Left ventricle myocardium superior (tissue), 1 donor: Measurements from ENCODE around the gene ARSI. TPM values are rescaled to one million over a fixed set of nuclear protein-coding genes. Genes with fewer than 3 reads are reported as not detected.
A peak's percentile ranks its signal among the peaks of the same experiment; 100 is the strongest.

Experiments
- ATAC-seq: fragments of 200-7000 bp; cut with Tn5 transposase; one replicate; pipeline ENCODE4 v1.9.1; 2020; ENCODE audit warnings: mild to moderate bottlenecking, moderate library complexity
- DNase-seq: peaks from one replicate; pipeline ENCODE4 v3.0.0-alpha.2; 2020
- intact Hi-C: fragments of 100-400 bp; cut with micrococcal nuclease; formaldehyde crosslinking; loops from one replicate; pipeline ENCODE4 v1.11.0; 2022
- total RNA-seq: library from RNA; stranded (reverse); fragmentation: NEBNext Ultra II Directional; extraction: Animal tissue kit (Norgen Biotek cat#: 25700); gene quantifications from one replicate; pipeline ENCODE4 v1.2.1, GENCODE V29; 2021
- donor health status: DM: no; HTN: yes; CAD: no; lungs with severe emphysema.

The ARSI gene
- total RNA-seq, 1 donor from 2014 or later: 0.25 TPM

- ATAC-seq: peak; percentile 46
- intact Hi-C loops: no loop called here
These were observed 26.3 kb upstream of the ARSI start for GRCh38 chr5:150329038-150329437.

GRCh38 chr5:150328515-150328914 is 25.8 kb upstream of the ARSI start:
- ATAC-seq (no peak), DNase-seq (no peak)
- intact Hi-C loops: no loop called here

More at GRCh38 chr5:150329038-150329437, 26.3 kb upstream of the ARSI start:
- no peak for DNase-seq

DNA sequence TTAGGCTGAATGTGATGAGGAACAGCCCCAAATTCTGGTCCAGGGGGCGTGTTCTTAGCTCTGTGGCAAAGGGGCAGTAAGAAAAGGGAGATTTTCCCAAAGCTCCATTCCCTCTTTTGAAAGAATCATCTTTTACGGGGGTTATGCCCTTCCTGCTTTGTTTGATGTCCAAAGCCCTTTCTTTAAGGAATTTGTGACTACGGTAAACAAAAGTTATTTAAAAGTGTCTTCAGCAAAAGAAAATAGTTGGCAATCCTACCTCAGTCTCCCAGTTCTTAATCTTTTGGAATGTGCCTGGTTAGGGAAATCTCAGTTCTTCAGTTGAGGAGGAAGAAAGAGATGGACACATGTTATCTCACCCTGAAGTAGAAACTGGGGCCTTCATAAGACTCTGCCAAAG is 24.4 kb upstream of the ARSI start:
- intact Hi-C loops: no loop called here
- ATAC-seq: no peak
- DNase-seq: no peak

DNA sequence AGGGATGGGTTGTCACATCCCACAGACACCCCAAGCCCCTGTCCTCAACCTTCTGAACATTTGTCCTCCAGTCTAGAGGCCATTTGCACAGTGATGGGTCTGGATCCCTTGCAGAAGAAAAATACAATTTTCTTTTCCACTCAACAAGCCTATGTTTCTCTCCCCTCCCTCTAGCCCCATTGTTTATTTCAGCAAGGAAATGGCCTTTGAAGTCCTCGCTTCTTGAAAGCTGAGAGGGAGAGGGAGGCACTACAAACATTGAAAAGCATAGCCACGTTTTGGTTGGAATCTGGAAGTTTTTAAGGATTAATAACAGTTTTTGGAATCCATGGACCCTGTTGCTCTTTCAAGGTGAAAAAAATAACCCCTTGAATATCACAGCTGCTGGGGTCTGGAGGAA is 24.0 kb upstream of the ARSI start:
- no peak for DNase-seq
- intact Hi-C loops: no loop called here
- ATAC-seq: no peak

- no peak for DNase-seq
- intact Hi-C loops: no loop called here
- no peak for ATAC-seq
These were observed 22.7 kb upstream of the ARSI start for GRCh38 chr5:150325426-150325825.

DNA sequence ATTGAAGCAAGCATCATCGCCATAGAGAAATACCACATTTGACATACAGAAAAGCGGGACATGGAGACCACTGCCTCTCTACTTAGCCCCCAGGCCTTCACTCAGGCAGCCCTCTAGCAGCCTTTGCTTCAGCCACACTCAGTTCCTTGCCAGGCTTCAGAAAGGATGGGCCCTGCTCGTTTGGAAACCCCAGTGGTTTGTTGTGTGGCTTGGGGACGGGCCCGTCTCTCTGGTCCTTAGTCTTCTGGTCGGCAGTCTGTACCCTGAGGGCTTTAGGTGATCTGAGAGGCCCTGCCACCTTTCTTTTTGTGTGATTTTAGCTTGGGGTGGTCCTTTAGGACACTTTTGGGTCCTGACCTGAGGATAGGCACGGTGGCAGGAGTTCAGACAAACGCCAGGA is 21.1 kb upstream of the ARSI start:
- DNase-seq: no peak
- no peak for ATAC-seq
- intact Hi-C loops: no loop called here

DNA sequence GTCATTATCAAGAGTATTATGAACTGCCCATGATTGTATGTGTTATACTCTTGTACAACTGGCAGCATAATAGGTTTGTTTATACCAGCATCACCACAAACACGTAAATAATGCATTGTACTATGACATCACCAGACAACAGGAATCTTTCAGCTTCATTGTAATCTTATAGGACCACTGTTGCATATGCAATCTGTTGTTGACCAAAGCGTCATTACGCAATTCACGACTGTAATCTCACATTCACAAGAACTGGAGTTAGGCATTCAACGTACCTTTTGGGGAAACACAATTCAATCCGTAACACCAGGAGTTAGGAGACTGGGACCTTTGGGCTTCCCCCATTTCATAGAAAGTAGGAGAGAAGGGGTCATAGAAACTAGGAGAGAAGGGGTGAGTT is 20.4 kb upstream of the ARSI start:
- DNase-seq (no peak), ATAC-seq (no peak)
- intact Hi-C loops: no loop called here

- intact Hi-C loops: no loop called here
- ATAC-seq: no peak
These were observed 19.5 kb upstream of the ARSI start for GRCh38 chr5:150322202-150322601.

DNA sequence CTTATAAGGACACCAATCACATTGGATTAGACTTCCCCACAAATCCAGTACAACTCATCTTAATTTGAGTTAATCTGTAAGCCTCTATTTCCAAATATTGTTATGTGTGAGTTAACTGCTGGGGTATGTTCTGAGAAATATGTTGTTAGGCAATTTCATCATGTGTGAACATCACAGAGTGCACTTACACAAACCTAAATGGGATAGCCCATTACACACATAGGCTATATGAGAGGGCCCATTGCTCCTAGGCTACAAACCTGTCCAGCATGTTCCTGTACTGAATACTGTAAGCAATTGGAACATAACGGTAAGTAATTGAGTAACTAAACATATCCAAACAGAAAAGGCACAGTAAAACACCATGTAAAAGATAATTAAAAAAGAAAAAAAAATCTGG is 19.1 kb upstream of the ARSI start:
- DNase-seq: no peak
- intact Hi-C loops: no loop called here

More at GRCh38 chr5:150322202-150322601, 19.5 kb upstream of the ARSI start:
- DNase-seq: no peak

DNA sequence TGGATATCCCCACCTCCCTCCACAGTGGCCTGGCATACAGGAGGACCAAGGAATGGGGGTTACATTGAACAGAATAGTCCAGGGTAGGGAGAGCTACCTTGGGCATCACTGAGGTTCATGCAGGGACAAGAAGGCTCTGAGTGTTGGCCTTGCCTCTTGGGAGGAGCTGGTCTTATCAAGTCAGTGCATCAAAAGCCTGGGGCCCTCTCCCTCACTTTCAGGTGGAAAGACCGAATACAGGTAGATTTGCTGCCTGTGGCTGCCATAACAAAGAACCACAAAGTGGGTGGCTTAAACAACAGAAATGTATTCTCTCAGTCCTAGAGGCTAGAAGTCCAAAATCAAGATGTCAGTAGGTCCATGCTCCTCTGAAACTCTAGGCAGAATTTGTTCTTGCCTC is 18.5 kb upstream of the ARSI start:
- intact Hi-C loops: no loop called here
- ATAC-seq (no peak), DNase-seq (no peak)

More for the DNA sequence above, 19.1 kb upstream of the ARSI start:
- ATAC-seq: no peak

- DNase-seq (peak; percentile 57), ATAC-seq (peak; percentile 98)
- intact Hi-C loops: no loop called here
These were observed 17.4 kb upstream of the ARSI start for GRCh38 chr5:150320044-150320613.

DNA sequence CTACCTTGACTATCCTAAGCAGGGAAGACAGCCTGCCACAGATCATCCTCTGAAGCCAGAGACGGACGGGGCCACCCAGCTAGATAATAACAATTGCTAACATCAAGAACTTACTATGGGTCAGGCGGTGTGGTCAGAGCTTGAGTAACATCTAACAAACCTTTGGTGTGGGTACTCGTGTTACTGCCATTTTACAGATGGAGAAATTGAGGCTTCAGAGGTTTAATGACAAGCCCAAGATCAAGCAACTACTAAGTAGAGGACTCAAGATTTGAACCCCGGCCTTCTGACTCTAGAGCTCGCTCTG is 16.7 kb upstream of the ARSI start:
- DNase-seq: no peak
- intact Hi-C loops: no loop called here
- ATAC-seq: no peak

DNA sequence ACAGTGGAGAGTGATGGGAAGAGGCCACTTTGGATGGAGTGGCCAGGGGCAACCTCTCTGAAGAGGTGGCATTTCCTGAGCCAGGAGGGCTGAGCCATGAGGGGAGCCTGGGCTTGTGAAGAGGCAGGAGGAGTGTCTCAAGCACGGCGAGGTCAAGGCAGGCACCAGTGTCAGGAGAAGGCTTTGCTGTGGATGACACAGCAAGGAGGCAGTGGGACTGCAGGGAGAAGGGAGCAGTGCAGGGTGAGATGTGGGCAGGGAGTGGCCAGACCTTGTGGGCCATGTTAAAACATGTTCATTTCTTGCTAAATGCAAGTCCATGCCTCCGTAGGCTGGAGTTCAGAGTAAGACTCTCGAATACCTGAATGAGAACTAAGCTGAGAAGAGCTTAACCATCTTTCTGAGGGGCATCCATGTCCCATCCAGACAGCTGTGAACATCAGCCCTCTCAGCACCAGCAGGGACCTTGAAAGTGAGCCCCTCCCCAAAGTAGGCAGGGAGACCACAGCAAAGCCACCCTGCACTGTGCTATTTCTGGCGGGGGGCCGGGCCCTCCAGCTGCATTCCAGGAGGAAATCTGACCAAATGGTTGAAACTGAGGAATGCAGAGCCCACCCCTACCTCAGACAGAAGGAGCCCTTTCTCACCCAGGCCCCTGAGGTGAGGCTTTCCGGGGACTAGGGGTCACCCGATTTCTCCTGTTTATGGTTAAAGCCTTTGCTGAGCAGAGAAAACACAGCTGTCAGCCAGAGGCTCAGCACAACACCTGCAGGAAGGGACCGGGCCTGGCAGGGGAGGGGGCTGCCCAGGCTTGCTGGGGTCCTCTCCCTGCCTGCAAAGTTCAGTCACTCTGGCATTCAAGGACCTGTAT is 16.1 kb upstream of the ARSI start:
- DNase-seq: no peak
- intact Hi-C loops: no loop called here
- no peak for ATAC-seq

DNA sequence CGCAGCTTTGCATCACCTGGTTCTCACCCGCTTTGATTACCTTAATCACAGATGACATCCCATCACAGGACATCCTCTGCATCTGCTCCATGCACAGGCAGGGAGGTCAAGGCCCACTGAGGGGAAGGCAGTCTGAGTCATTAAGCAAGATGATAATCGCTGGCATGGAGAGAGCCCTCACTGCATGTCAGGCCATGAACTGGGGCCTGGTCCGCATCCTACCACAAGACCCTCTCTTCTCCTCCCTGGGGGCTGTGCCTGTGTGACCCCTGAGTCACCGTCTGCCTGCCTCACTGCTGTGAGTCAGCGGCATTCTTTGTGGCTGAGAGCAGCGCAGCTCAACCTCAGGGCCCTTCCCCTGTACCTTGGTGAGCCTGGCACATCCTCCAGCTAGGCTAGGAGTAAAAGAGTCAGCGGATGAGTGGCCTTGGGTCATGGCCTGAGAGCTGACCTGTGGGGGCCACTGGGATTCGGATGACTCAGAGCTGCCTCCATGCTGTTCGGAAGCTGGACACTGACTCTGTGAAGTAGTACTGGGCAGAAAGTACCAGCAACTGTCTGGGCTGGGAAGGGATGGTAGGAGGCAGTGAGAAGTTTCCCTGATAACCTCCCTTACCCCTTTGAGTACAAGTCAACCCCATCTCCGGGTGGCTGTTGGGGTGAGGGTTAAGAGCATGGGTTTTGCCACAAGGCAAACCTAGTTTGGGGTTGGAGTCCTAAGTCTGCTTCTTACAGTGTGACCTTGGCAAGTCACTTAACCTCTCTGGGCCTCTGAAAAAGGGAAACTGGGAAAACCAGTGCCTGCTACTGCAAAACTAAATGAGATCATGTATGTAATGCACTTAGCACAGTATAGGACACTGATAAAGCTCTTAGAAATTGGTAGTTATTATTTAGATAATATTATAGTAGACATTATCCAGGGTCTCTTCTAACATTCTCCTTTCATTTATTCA is 14.6 kb upstream of the ARSI start:
- no peak for DNase-seq
- ATAC-seq: no peak
- intact Hi-C loops: no loop called here

DNA sequence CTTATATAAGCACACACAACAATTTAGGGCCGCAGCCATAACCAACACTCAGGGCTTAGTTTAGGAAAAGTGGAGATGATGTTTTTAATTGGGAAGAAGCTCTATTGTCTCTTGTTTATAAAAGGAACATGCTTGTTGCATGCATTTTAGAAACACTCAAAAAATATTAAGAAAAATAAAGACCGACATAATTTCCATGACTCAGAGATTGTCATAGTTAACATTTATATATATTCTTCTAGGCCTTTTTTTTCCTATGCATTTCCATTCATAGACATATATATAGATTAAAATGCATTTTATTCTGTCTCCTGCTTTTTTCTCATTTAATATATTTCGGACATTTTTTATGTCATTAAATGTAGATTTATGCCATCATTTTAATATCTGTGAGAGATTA is 13.6 kb upstream of the ARSI start:
- intact Hi-C loops: no loop called here
- DNase-seq (no peak), ATAC-seq (no peak)

DNA sequence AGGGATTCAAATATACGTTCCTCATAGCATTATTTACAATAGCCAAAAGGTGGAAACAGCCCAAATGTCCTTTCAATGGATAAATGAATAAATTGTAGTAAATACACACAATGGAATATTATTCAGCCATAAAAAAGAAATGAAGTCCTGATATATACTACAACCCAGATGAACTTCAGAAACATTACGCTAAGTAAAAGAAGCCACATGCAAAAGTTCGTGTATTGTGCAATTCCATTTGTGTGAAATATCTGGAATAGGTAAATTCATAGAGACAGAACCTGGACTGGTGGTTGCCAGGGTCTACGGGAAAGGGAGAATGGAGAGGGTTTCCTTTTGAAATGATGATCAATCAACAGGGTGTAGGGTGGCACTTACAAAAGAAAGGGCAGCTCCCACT is 12.5 kb upstream of the ARSI start:
- ATAC-seq: no peak

GRCh38 chr5:150313921-150314716 is 11.4 kb upstream of the ARSI start:
- intact Hi-C loops: no loop called here
- no peak for ATAC-seq
- no peak for DNase-seq

More for the DNA sequence above, 12.5 kb upstream of the ARSI start:
- intact Hi-C loops: no loop called here
- DNase-seq: no peak

DNA sequence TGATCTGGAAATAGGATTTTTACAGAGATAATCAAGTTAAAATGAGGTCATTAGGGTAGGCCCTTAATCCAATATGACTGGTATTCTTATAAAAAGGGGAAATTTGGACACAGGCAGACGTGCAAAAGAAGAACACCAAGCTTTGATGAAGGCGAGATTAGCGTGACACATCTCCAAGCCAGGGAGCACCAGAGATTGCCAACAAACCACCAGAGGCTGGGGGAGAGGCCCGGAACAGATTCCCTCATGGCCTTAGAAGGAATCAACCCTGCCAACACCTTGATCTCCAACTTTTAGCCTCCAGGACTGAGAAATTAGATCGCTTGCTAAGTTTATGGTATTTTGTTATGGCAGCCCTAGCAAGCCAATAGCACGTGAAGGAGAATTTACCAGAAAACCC is 10.8 kb upstream of the ARSI start:
- ATAC-seq: no peak
- intact Hi-C loops: no loop called here

DNA sequence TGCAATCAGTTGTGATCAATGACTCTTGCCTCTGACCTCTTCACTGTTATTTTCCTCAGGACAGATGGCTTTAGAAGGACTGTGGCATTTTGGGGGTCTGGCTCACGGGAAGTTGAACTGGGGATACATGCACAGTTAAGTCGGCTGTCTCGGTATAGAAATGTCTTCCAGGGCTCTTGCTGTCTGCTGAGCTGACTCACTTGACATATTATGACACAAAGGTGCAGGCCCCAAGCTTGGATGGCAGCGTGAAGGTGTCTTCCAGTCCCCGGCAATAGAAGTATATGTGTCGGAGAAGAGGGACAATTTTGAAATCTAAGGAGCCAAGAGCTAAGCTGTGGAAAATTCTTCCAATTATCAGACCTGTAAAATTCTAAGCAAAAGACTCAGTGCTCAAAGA is 9.8 kb upstream of the ARSI start:
- no peak for DNase-seq
- no peak for ATAC-seq
- intact Hi-C loops: no loop called here

More for the DNA sequence above, 10.8 kb upstream of the ARSI start:
- DNase-seq: no peak
